Activated CD4-positive, alpha-beta T cell treated with anti-CD3 and anti-CD28 coated beads, Interleukin-2, amount 50 U/mL, for 16 hours (primary cell): ENCODE data around the gene DAND5.
"Not testable (repeated sequence)": the region's sequence is repeated elsewhere in the genome, so short reads cannot be mapped to it uniquely, and the experiment has no call there.

Source experiments
- DNase-seq: peaks from one replicate; pipeline ENCODE4 v3.0.0-alpha.2; 2020

Gene DAND5

DNA sequence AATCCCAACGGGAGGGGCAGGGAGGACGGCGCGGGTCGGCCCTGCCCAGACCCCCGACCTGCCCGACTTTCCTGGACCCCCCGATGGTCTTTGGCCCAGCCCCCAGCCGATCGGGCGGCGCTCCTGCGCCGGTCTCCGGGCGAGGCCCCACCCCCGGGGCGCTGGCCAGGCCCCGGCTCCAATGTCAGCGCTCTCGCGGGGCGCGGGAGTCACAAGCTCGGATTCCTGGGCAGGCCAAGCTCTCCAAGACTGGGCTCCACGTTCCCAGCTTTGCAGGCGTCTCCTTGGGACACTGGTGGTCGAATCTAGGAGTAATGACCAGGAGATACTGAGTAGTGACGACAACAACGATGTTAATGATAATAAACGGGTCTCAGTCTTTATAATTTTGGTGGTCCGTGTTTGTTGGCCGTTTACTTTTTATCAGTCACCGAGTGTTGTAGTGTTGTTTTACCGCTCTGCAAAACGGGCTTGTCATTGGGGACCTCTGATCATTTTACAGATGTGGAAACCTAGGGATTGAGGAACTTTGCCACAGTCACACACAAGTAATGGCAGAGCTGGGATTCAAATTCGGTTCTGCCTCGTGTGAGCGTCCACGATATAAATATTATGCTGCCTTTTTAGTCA is 23.2 kb upstream of the DAND5 start:
- DNase-seq: peak; percentile 69

DNA sequence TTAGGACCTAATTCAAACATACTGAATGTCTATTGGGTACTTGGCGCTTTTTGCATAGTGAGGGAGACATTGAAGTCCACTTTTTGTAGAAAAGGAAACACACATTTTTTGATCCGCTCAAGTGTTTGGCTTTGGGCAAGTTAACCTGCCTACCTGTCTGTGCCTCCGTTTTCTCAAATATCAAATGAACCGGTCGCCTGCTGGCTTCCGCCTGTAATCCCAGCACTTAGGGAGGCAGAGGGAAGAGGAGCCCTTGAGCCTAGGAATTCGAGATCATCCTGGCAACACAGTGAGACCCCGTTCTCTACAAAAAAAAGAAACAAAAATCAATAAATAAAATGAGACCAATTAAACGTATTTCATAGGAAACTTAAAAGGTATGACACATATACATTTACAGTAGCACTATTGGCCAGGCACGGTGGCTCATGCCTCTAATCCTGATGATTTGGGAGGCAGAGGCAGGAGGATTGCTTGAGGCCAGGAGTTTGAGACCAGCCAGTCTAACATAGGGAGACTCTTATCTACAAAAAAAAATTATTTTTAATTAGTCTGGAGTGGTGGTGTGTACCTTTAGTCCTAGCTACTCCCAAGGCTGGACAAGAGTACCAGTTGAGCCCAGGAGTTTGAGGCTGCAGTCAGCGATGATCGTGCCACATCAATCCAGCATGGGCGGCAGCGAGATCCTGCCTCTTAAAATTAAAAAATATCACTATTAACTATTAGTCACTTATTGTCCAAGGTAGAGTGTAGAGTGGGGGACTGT is 22.5 kb upstream of the DAND5 start:
- no peak for DNase-seq

DNA sequence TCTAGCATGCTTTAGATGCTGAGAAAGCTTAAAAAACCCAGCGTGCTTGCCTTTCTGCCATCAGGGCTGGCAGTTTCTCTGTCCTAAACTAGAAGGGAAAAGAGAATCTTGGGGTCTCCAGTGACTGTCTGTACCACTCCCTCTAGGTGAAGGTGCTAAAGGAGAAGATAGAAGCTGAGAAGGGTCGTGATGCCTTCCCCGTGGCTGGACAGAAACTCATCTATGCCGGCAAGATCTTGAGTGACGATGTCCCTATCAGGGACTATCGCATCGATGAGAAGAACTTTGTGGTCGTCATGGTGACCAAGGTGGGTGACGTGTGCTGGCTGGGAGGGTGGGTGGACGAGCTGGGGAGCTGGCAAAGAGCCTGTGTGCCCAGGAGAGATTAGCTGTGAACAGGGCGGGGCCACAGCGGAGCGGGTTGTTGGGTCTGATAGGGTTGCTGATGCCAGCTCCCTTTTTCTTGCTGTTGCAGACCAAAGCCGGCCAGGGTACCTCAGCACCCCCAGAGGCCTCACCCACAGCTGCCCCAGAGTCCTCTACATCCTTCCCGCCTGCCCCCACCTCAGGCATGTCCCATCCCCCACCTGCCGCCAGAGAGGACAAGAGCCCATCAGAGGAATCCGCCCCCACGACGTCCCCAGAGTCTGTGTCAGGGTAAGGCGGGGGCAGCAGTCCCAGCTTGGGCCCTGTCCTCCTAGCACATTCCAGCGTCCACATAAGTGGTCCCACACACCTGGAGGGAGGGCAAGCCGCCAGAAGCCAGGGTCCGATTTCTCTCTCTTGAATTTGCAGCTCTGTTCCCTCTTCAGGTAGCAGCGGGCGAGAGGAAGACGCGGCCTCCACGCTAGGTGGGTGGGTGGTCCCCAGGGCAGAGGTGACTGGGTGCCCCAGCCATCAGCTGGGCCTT is 21.4 kb upstream of the DAND5 start:
- DNase-seq: no peak

DNA sequence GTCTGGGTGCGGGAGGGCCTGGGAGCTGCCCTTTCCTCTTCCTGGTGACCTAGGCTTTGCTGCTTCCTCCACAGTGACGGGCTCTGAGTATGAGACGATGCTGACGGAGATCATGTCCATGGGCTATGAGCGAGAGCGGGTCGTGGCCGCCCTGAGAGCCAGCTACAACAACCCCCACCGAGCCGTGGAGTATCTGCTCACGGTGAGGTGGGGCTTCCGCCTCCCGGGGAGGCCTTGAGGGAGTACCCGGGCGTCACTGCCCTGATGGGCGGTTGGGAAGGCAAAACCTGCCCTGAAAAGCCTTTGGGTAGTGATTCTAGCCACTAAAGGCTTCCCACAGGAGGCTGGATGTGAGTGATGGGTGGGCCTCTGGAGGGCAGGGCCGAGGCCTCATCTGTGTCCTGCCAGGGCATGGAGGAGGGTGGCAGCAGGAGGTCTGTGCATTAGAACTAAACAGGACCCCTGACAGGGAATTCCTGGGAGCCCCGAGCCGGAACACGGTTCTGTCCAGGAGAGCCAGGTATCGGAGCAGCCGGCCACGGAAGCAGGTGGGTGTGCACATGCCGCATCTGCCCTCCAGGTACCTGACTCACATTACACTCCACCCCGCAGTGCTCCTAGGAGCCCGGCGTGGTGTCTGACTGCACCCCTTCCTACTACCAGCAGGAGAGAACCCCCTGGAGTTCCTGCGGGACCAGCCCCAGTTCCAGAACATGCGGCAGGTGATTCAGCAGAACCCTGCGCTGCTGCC is 20.6 kb upstream of the DAND5 start:
- no peak for DNase-seq

DNA sequence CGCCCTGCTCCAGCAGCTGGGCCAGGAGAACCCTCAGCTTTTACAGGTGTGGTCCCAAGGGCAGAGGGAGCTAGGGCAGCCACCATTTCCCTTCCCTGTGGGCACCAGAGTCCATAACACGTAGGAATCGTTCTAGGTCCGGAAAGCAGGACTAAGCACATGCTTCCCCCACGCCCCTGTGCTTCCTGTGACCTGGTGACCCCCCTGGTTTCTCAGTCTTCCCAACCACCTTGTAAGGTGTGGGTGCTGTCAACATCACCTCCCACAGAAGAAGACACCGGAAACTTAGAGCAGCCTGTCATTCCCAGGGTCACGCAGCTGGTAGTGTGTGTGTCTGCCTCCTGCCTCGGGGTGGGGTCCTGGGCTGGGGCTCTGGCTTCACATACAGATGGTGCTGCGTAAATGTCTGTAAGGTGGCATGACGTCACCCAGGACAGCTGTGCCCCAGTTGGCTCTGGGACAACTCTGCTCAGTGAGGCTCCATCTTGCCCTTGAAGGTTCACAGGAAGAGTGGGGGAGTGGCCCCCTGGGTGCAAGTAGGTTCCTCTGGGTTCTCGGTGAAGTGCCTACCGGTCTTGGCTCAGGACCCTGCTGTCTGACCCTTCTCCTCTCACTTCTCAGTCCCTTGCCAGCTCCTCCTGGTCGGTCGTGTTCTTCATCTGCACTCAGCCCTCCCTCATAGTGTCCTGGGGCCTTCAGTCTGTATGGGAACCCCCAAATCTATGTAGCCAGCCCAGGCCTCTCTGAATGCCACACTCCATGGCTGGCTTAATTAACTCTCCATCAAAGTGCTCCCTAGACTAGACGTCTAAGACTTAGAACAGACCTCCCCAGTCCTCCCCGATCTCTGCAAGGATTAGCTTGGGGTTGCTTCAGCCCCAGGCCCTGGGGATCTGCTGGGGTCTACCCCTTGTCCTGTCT is 19.8 kb upstream of the DAND5 start:
- no peak for DNase-seq

DNA sequence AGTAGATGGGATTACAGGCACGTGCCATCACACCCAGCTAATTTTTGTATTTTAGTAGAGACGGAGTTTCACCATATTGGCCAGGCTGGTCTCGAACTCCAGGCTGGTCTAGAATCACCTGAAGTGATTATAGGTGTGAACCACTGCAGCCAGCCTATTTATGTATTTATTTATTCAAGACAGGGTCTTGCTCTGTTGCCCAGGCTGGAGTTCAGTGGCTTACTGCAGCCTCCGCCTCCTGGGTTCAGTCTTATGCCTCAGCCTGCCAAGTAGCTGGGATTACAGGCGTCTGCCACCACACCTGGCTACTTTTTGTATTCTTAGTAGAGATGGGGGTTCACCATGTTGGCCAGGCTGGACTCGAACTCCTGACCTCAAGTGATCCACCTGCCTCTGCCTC is 17.3 kb upstream of the DAND5 start:
- not testable (repeated sequence) for DNase-seq

DNA sequence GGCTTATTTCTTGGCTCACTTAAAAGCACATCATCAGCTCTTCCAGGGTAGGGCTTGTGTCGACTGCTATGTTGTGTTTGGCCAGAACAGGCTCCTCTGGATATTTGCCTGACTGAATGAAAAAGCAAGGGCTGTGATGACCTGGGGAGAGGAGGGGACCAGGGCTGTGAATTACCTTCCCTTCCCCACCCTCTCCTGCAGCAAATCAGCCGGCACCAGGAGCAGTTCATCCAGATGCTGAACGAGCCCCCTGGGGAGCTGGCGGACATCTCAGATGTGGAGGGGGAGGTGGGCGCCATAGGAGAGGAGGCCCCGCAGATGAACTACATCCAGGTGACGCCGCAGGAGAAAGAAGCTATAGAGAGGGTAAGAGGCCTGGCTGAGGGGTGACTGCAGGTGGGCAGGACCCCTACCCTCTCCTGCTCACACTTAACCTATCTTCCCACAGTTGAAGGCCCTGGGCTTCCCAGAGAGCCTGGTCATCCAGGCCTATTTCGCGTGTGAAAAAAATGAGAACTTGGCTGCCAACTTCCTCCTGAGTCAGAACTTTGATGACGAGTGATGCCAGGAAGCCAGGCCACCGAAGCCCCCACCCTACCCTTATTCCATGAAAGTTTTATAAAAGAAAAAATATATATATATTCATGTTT is 16.8 kb upstream of the DAND5 start:
- no peak for DNase-seq

DNA sequence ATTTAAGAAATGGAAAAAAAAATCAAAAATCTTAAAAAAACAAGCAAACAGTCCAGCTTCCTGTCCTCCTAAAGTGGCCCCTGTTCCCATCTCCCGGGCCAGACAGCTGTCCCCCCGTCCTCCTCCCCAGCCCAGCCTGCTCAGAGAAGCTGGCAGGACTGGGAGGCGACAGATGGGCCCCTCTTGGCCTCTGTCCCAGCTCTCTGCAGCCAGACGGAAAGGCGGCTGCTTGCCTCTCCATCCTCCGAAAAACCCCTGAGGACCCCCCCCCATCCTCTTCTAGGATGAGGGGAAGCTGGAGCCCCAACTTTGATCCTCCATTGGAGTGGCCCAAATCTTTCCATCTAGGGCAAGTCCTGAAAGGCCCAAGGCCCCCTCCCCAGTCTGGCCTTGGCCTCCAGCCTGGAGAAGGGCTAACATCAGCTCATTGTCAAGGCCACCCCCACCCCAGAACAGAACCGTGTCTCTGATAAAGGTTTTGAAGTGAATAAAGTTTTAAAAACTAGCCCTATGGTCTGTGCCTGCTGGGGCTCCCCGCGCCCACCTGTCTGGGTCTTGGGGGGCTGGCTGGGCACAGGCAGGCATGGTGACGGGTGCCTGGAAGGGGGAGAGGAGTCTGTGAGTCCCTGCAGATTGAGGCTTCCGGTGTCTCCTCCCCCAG is 16.1 kb upstream of the DAND5 start:
- no peak for DNase-seq

DNA sequence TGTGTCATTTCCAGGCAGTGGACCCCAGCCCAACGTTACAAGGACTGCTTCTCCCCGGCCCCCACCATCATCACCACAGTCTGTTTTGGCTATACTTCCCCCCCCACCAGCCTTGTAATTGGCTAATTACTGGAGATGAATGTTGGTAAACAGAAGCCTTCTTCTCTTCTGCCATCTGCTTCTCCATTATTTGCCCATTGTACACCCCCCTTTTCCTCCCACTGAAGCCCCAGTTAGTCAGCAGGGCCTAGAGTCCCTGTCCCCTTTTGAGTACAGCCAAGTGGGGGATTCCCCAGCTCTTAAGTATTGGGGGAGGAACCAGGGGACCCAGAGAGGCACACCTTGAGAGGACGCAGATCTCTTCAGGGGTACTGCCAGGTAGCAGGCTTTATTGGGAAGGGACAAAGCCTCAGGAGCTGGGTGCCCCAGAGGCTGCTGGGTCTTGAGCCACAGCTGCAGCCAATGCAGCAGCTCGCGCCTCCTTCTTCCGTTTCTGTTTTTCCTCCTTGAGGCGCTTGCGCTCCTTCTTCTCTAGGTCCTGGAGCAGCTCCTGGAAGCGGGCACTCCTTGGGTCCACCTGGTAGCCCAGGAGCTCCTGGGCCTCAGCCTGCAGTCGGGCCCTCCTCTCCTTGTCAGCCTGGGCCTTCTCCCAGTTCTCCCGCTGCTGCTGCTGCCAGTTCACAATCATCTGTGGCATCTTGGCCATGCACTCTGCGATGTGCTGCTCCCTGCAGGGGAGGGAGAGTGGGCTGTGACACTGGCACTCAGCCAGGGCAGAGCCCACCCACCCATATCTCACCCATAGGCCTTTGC is 15.4 kb upstream of the DAND5 start:
- DNase-seq: no peak

DNA sequence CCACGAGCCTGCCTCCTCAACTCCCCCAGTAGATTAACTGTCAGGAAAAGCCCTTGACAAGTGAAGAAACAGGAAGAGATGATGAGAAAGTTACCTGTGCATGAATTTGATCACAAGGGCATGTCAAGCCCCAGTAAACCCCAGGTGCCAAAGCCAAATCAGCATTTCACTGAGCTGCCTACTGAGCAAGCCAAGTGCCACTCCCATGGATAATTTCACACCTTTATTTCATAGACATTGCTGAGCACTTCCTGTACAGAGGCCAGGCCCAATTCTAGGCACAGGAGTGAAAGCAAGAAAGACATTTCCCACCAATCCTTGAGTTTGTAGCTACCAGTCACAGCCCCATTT is 14.8 kb upstream of the DAND5 start:
- peak; percentile 38 for DNase-seq

DNA sequence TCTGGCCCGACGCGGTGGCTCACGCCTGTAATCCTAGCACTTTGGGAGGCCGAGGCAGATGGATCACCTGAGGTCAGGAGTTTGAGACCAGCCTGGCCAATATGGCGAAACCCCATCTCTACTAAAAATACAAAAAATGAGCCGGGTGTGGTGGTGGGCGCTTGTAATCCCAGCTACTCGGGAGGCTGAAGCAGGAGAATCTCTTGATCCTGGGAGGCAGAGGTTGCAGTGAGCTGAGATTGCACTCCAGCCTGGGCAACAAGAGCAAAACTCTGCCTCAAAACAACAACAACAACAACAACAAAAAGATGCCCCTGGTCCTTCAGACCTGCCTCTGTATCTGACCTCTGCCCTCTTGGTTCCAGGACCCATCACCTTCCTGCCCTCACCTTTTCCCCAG is 13.8 kb upstream of the DAND5 start:
- not testable (repeated sequence) for DNase-seq

DNA sequence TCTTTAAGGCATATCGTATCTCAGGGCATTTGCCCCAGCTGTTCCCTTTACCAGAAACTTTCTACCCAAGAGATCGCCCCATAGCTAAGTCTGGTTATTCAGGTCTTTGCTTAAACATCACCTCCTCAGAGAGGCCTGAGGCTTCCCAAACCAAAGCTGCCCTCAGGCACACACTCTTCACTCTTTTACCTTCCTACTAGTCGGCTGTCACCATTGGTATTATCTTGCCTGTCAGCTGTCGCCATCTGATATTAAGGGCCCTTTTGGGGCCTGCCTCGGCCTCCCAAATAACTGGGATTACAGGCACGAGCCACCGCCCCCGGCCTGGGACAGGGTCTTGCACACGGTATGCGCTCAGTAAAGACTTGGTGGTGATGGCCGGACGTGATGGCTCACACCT is 13.4 kb upstream of the DAND5 start:
- DNase-seq: no peak

DNA sequence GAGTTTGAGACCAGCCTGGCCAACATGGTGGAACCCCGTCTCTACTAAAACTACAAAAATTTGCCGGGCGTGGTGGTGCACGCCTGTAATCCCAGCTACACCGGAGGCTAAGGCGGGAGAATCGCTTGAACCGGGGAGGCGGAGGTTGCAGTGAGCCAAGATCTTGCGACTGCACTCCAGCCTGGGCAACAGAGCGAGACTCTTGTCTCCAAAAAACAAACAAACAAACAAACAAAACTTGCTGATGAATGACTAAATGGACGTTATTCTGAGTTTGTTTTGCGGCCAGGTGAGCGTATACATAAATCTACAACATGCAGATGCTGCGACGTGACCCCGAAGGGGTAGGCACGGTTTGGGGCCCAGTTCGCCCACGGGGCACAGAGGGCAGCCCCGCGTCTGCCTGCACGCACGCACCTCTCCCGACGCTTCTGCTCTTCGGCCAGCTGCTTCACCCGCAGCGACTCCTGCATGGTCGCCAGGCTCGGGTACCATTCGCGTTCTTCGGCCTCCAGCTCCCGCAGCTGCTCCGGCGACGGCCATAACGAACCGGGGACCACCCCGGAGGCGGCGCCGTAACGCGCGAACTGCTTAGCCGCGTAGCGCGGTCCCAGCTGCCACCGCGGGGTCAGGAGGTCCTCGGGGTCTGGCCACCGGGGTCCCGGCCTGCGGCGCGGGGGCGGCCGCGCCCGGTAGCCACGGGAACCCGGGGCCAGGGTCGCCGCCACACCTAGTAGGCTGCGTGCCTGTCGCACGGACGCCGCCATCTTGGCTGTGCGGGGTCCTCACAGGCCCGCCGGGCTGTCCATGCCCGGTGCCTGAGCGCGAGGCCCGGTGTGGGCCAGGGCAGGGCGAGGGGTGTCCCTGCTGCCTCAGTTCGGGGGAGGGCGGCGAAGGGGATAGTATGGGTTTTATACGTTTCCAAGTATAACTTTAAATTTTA is 12.7 kb upstream of the DAND5 start, which contains the start of gene GADD45GIP1:
GADD45GIP1 (minus strand) TSS at position 778 of the 943 bp plus-strand sequence; CDS start at position 767, 11 bp downstream.
- peak; percentile 89 for DNase-seq

DNA sequence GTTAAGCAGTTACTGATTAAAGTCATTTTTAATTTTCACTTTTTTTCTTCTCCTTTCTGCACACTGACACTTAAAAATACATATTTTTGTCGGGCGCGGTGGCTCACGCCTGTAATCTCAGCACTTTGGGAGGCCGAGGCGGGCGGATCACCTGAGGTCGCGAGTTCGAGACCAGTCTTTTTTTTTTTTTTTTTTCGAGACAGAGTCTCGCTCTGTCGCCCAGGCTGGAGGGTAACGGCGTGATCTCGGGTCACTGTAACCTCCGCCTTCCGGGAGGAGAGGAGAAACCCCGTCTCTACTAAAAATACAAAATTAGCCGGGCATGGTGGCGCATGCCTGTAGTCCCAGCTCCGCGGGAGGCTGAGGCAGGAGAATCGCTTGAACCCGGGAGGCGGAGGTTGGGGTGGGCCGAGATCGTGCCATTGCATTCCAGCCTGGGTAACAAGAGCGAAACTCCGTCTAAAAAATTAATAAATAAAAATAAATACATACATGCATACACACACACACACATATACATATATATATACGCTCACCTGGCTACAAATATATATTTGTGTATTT is 11.9 kb upstream of the DAND5 start:
- DNase-seq: not testable (repeated sequence)

DNA sequence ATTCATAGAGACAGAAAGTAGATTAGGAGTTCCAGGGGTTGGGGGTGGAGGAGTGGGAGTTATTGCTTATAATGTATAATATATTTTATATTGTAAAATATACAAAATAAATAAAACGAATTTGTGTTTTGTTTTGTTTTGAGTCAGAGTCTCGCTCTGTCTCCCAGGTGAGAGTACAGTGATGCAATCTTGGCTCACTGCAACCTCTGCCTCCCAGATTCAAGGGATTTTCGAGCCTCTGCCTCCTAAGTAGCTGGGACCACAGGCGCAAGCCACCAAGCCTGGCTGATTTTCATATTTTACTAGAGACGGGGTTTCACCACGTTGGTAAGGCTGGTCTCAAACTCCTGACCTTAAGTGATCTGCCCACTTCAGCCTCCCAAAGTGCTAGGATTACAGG is 9.9 kb upstream of the DAND5 start:
- DNase-seq: no peak

DNA sequence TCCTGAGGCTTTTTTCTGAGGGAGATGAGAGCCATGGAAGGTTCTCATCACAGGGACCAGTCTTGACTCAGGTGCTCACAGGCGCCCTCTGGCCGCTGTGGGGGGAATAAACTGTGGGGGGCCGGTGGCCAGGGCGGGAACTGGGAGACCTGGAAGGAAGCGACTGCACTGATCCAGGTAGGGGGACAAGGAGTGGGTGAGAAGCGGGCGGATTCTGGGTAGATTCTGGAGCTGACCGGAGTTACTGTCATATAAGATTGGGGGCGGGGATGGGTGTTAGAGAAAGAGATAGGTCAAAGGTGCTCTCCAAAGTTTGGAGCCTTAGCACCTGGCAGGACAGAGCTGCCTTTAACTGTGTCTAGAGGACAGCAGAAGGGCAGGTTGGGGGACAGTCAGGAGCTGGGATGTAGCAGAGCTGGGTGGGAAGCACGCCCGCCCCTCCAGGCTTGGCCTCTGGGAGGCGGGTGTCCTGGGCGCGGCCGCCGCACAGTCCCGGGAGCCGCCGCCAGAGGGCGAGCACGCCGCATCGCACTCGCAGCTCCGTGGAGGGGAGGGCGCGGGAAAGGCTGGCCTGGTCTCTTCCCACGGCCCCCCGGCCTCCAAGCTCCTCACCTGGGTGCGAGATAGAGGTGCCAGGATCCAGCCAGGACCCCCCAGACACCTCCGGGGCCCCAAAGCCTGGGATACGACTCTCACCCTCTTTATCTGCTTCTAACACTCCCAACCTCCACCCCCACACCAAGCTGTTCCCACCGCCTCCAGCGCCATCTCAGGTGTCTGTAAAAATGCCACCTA is 4.2 kb upstream of the DAND5 start:
- DNase-seq: peak; percentile 90

DNA sequence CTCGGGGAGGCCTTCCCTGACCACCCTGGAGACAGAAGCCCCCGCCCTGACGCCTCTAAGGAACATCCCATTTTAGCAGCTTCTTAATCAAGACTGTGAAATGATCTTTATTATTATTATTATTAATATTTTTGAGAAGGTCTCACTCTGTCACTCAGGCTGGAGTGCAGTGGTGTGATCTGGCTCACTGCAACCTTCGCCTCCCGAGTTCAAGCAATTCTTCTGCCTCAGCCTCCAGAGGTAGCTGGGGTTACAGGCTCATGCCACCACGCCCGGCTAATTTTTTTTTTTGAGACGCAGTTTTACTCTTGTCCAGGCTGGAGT is 3.6 kb upstream of the DAND5 start:
- no peak for DNase-seq
